GM18907 (cell line): ENCODE data around the gene TXNIP.

ENCODE experiments used
- ATAC-seq: cut with Tn5 transposase; IDR thresholded peaks from one replicate; pipeline ENCODE4 v1.9.1; 2021; ENCODE audit warnings: mild to moderate bottlenecking, moderate library complexity; ENCODE audit not compliant: unreplicated experiment

Gene TXNIP

GRCh38 chr1:146012703-146013558, 16.6 kb upstream of the TXNIP start:
- ATAC-seq: no peak

- no peak for ATAC-seq
These were observed 13.9 kb upstream of the TXNIP start for GRCh38 chr1:146010126-146010738.

GRCh38 chr1:146007489-146008133, 11.2 kb upstream of the TXNIP start:
- no peak for ATAC-seq

- no peak for ATAC-seq
These were observed 5.3 kb upstream of the TXNIP start for GRCh38 chr1:146001709-146002108.

GRCh38 chr1:145999321-146000024, 3.1 kb upstream of the TXNIP start:
- ATAC-seq: no peak

- no peak for ATAC-seq
These were observed 1.3 kb upstream of the TXNIP start for GRCh38 chr1:145997718-145998023.

GRCh38 chr1:145997016-145997717, 788 bp upstream of the TXNIP start:
- ATAC-seq: peak; percentile 33

- ATAC-seq: no peak
These were observed 381 bp downstream of the TXNIP start for GRCh38 chr1:145995964-145996432.

GRCh38 chr1:145995148-145995881, 1.1 kb downstream of the TXNIP start:
- no peak for ATAC-seq

GRCh38 chr1:145994391-145995120, 1.8 kb downstream of the TXNIP start:
- ATAC-seq: no peak

- ATAC-seq: no peak
These were observed 2.6 kb downstream of the TXNIP start for GRCh38 chr1:145993618-145994390.

GRCh38 chr1:145992958-145993617, 3.3 kb downstream of the TXNIP start:
- no peak for ATAC-seq

GRCh38 chr1:145992502-145992936, 3.9 kb downstream of the TXNIP start:
- ATAC-seq: no peak

GRCh38 chr1:145991735-145992412, 4.5 kb downstream of the TXNIP start:
- ATAC-seq: no peak

GRCh38 chr1:145990249-145990855, 6.0 kb downstream of the TXNIP start:
- ATAC-seq: no peak

- ATAC-seq: no peak
These were observed 7.6 kb downstream of the TXNIP start for GRCh38 chr1:145988773-145989172.

GRCh38 chr1:145987926-145988325, 8.5 kb downstream of the TXNIP start:
- no peak for ATAC-seq
